Pancreas (tissue), 10 donors: ENCODE results near the gene CAV1. TPM values are rescaled to one million over a fixed set of nuclear protein-coding genes. Genes with fewer than 3 reads are reported as not detected.

Experiments used
- ATAC-seq, 4 donors: fragments of 200-7000 bp; cut with Tn5 transposase; one replicate each; pipeline versions ENCODE4 v1.8.0 to v1.9.1; 2020; ENCODE audit warnings: mild to moderate bottlenecking in 4 of 4, moderate library complexity in 4 of 4
- DNase-seq, 6 donors: peaks; one replicate each; pipeline ENCODE4 v3.0.0-alpha.2; 2020
- FAIRE-seq: peaks from 2 replicates; lab custom pipeline; 2012; peaks lifted over from hg19 to GRCh38; lab: Jason Lieb, UNC
- H3K27ac ChIP-seq, 4 donors: fragments of 200-600 bp; sonication (generic); 1 replicate in 3 of 4; 2 replicates in 1 of 4; pipeline versions ENCODE4 v1.5.0 to v1.8.0; 2020
- H3K27me3 ChIP-seq, 4 donors: fragments of 200-600 bp; one replicate each; pipeline ENCODE4 v1.8.0; 2021
- H3K36me3 ChIP-seq, 3 donors: fragments of 200-600 bp; sonication (generic) in 1 of 3; one replicate each; pipeline versions ENCODE4 v1.5.0 to v1.8.0; 2020 to 2021
- H3K4me1 ChIP-seq, 3 donors: fragments of 200-600 bp; one replicate each; pipeline ENCODE4 v1.8.0; 2021
- H3K4me3 ChIP-seq, 4 donors: fragments of 200-600 bp; sonication (generic) in 2 of 4; one replicate each; pipeline versions ENCODE4 v1.5.0 to v1.8.0; 2020 to 2021
- H3K9me3 ChIP-seq, 4 donors: fragments of 200-600 bp; one replicate each; pipeline ENCODE4 v1.8.0; 2021
- CTCF ChIP-seq, 4 donors: fragments of 200-600 bp; sonication (generic) in 3 of 4; IDR thresholded peaks; one replicate each; pipeline versions ENCODE4 v1.5.0 to v1.8.0; 2021; ENCODE audit warnings: antibody characterized with exemption in 4 of 4
- WGBS, 2 donors: extraction: QIAGEN DNeasy Blood & Tissue Kit; methylation state at CpG; one replicate each; pipeline ENCODE4 v1.1.7; 2013; 5-methylcytosine and 5-hydroxymethylcytosine counted together
- intact Hi-C, 3 donors: fragments of 100-400 bp; cut with DNase I; formaldehyde crosslinking; loops; one replicate each; pipeline versions ENCODE4 v1.11.1 to v1.14.2; 2022
- polyA plus RNA-seq, 2 donors: library from polyadenylated mRNA; stranded (reverse); fragments of 200-250 nt; gene quantifications; one replicate each; pipeline ENCODE4 v1.2.3, GENCODE V29; 2013
- total RNA-seq, 6 donors: library from RNA; stranded (reverse); fragmentation: NEBNext Ultra II Directional in 4 of 6; extraction: Animal tissue kit (Norgen Biotek cat#: 25700) in 4 of 6; gene quantifications; one replicate each; pipeline versions ENCODE4 v1.2.1 to v1.2.4, GENCODE V29; 2021 to 2023
- donor health status: healthy with polysubstance abuse.
- donor health status: DM: no; HTN: no; CAD: no; lungs with moderate emphysema.
- donor health status: DM: no; HTN: no; CAD: no.
- donor health status: control.
- donor health status: control.
- donor health status: Bipolar disorder and iron deficiency.
- donor health status: DM: yes; HTN: yes; CAD: no.
- donor health status: DM: no; HTN: no; CAD: no.
- donor health status: DM: no; HTN: no; CAD: no.
- donor health status: DM: yes; HTN: yes; CAD: no.

Gene CAV1
- total and polyA plus RNA-seq, 8 donors, result 4.6 to 19.5 (median 11.2) TPM

- H3K27ac ChIP-seq, result no peak overlapping the region
- ATAC-seq, result peak in 2 of 4 donors; percentile 27 to 51
- 84 to 90% methylated on average over 1 of the region's 1 CpG for WGBS, 2 donors
Observed at GRCh38 chr7:116571037-116571436, 46.2 kb downstream of the CAV1 start.

GRCh38 chr7:116571552-116571951, 46.7 kb downstream of the CAV1 start:
- ATAC-seq (peak in 2 of 4 donors; percentile 20 to 59), FAIRE-seq (no peak), DNase-seq (no peak)
- intact Hi-C loops, result no loop called here
- Histone ChIP-seq H3K27ac (no peak overlapping the region), H3K9me3 (no peaks in the 10 kb centered on the region), H3K36me3 (no peaks in the 10 kb centered on the region), H3K4me3 (no peak overlapping the region), H3K4me1 (peaks cover 0 to 4% (median 0%) of the 10 kb centered on the region in 3 donors), H3K27me3 (no peaks in the 10 kb centered on the region)
- whole genome bisulfite sequencing, 2 donors, result 31 to 42% methylated on average over 2 of the region's 2 CpGs
- TF ChIP-seq CTCF (IDR thresholded peaks at IDR 0.05), result no peak

More at GRCh38 chr7:116571037-116571436, 46.2 kb downstream of the CAV1 start:
- peaks cover 0 to 4% (median 0%) of the 10 kb centered on the region in 3 donors for H3K4me1 ChIP-seq
- intact Hi-C loops, result no loop called here
- H3K36me3 ChIP-seq, result no peaks in the 10 kb centered on the region
- no peaks in the 10 kb centered on the region for H3K27me3 ChIP-seq
- no peak for TF ChIP-seq CTCF (IDR thresholded peaks at IDR 0.05)
- no peaks in the 10 kb centered on the region for H3K9me3 ChIP-seq
- H3K4me3 ChIP-seq, result no peak overlapping the region
- no peak for DNase-seq
- FAIRE-seq, result no peak

GRCh38 chr7:116572036-116572435, 47.2 kb downstream of the CAV1 start:
- no peak overlapping the region for H3K27ac ChIP-seq

GRCh38 chr7:116573541-116573940, 48.7 kb downstream of the CAV1 start:
- H3K4me1 ChIP-seq, result peaks cover 0 to 4% (median 0%) of the 10 kb centered on the region in 3 donors
- no peaks in the 10 kb centered on the region for H3K9me3 ChIP-seq
- no peak for ATAC-seq
- no peak overlapping the region for H3K4me3 ChIP-seq
- no peak for DNase-seq
- H3K36me3 ChIP-seq, result no peaks in the 10 kb centered on the region
- H3K27ac ChIP-seq, result no peak overlapping the region
- FAIRE-seq, result no peak
- intact Hi-C loops, result no loop called here
- H3K27me3 ChIP-seq, result no peaks in the 10 kb centered on the region
- TF ChIP-seq CTCF (IDR thresholded peaks at IDR 0.05), result no peak

More at GRCh38 chr7:116572036-116572435, 47.2 kb downstream of the CAV1 start:
- ATAC-seq, result no peak
- WGBS, 2 donors, result 70 to 83% methylated on average over 3 of the region's 3 CpGs
- peaks cover 0 to 4% (median 0%) of the 10 kb centered on the region in 3 donors for H3K4me1 ChIP-seq
- intact Hi-C loops, result no loop called here
- H3K4me3 ChIP-seq, result no peak overlapping the region
- no peak for DNase-seq
- no peak for TF ChIP-seq CTCF (IDR thresholded peaks at IDR 0.05)
- H3K9me3 ChIP-seq, result no peaks in the 10 kb centered on the region
- H3K36me3 ChIP-seq, result no peaks in the 10 kb centered on the region
- H3K27me3 ChIP-seq, result no peaks in the 10 kb centered on the region
- FAIRE-seq, result no peak

GRCh38 chr7:116574025-116574822, 49.4 kb downstream of the CAV1 start:
- no peak overlapping the region for H3K4me3 ChIP-seq
- peak in 2 of 4 donors; percentile 49 to 58 for ATAC-seq
- intact Hi-C loops, result no loop called here
- no peaks in the 10 kb centered on the region for H3K36me3 ChIP-seq
- peaks cover 0 to 4% (median 0%) of the 10 kb centered on the region in 3 donors for H3K4me1 ChIP-seq
- WGBS, 2 donors, result 47 to 49% methylated on average over 2 of the region's 2 CpGs
- no peak overlapping the region for H3K27ac ChIP-seq
- TF ChIP-seq CTCF (IDR thresholded peaks at IDR 0.05), result no peak
- no peak for FAIRE-seq
- no peaks in the 10 kb centered on the region for H3K9me3 ChIP-seq
- no peaks in the 10 kb centered on the region for H3K27me3 ChIP-seq
- no peak for DNase-seq
